ENCODE results near the gene TAF4. TPM values are rescaled to one million over a fixed set of nuclear protein-coding genes. Genes with fewer than 3 reads are reported as not detected.
"Not testable (repeated sequence)": the region's sequence is repeated elsewhere in the genome, so short reads cannot be mapped to it uniquely, and the experiment has no call there.

Gene TAF4
- total RNA-seq, 1 experiment from 2014 or later = 3.7 TPM

- in situ Hi-C loops (cut with HindIII; ENCODE audit: low pct_unique_long_range_greater_than_20kb, low sequenced_read_pairs) = no loop called here
- no peak for DNase-seq (ENCODE audit: low read depth)
Observed at GRCh38 chr20:61949714-61950640, 115.7 kb downstream of the TAF4 start.

DNA sequence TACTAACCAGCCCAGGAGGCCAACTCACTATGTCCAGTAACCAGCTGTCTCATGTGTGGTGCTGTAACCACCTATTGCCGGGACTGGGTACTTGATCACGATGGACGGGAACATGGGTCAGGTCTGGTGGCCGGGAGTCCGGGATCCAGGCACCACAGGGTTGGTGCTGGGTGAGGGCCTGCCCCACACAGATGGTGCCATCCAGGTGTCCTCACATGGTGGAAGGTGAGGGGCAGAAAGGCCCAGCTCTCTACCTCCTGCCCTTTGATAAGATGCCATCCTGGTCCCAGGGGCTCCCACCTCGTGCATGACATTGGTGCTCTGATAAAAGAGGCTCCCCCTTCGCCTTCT lies 116.3 kb downstream of the TAF4 start:
- DNase-seq (ENCODE audit: low read depth) = no peak
- in situ Hi-C loops (cut with HindIII; ENCODE audit: low pct_unique_long_range_greater_than_20kb, low sequenced_read_pairs) = no loop called here

DNA sequence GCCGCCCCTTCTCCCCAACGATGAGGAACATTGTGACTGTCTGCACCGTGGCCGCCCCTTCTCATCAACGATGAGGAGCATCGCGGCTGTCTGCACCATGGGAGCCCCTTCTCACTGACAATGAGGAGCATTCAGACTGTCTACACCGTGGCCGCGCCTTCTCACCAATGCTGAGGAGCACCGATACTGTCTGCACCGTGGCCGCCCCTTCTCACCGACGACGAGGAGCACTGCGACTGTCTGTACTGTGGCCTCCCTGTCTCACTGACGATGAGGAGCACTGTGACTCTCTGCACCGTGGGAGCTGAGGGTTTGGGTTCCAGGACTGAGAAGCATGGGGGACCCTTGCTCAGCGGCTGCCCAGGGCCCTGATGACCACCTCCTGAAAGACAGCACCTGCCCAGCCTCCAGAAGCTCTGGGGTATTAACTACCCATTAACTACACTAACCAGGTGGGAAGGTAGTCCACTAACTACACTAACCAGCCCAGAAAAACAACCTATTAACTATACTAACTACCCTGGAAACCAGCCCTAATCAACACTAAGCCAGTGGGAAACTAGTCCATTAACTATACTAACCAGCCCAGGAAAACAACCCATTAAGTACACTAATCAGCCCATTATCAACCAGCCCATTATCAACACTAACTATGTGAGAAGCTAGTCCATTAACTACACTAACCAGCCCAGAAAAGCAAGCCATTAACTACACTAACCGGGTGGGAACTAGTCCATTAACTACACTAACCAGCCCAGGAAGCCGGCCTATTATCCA lies 116.9 kb downstream of the TAF4 start:
- in situ Hi-C loops (cut with HindIII; ENCODE audit: low pct_unique_long_range_greater_than_20kb, low sequenced_read_pairs) = no loop called here
- DNase-seq (ENCODE audit: low read depth) = no peak

GRCh38 chr20:61948056-61948455 lies 117.6 kb downstream of the TAF4 start:
- in situ Hi-C loops (cut with HindIII; ENCODE audit: low pct_unique_long_range_greater_than_20kb, low sequenced_read_pairs); DNase-seq (ENCODE audit: low read depth): not testable (repeated sequence)

DNA sequence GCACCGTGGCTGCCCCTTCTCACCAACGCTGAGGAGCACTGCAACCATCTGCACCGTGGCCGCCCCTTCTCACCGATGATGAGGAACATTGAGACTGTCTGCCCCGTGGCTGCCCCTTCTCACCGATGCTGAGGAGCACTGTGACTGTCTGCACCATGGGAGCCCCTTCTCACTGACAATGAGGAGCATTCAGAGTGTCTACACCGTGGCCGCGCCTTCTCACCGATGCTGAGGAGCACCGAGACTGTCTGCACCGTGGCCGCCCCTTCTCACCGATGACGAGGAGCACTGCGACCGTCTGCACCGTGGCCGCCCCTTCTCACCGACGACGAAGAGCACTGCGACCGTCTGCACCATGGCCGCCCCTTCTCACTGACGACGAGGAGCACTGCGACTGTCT lies 120.2 kb downstream of the TAF4 start:
- in situ Hi-C loops (cut with HindIII; ENCODE audit: low pct_unique_long_range_greater_than_20kb, low sequenced_read_pairs); DNase-seq (ENCODE audit: low read depth): not testable (repeated sequence)

DNA sequence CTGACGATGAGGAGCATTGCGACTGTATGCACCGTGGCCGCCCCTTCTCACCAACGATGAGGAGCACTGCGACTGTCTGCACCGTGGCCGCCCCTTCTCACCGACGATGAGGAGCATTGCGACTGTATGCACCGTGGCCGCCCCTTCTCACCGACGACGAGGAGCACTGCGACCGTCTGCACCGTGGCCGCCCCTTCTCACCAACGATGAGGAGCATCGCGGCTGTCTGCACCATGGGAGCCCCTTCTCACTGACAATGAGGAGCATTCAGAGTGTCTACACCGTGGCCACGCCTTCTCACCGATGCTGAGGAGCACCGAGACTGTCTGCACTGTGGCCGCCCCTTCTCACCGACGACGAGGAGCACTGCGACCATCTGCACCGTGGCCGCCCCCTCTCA lies 120.7 kb downstream of the TAF4 start:
- in situ Hi-C loops (cut with HindIII; ENCODE audit: low pct_unique_long_range_greater_than_20kb, low sequenced_read_pairs); DNase-seq (ENCODE audit: low read depth): not testable (repeated sequence)

DNA sequence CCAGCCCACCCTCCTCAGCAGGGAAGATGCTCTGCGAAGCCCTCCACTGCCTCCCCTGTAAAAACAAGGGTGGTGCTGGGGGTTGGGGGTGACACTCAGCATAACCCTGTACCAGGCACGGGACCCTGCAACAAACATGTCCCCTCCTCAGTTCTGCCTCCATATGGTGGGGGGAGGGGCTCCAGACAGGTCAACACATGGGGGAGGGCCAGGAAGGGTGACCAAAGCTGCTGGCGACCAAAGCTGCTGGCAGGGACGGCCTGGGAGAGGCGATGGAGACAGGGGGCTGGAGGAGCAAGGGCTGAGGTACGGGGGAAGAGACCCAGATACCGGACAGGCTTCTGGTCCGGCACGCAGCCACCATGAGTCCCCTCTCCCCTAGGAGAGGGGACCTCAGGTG lies 123.2 kb downstream of the TAF4 start:
- no peak for DNase-seq (ENCODE audit: low read depth)
- in situ Hi-C loops (cut with HindIII; ENCODE audit: low pct_unique_long_range_greater_than_20kb, low sequenced_read_pairs) = no loop called here

DNA sequence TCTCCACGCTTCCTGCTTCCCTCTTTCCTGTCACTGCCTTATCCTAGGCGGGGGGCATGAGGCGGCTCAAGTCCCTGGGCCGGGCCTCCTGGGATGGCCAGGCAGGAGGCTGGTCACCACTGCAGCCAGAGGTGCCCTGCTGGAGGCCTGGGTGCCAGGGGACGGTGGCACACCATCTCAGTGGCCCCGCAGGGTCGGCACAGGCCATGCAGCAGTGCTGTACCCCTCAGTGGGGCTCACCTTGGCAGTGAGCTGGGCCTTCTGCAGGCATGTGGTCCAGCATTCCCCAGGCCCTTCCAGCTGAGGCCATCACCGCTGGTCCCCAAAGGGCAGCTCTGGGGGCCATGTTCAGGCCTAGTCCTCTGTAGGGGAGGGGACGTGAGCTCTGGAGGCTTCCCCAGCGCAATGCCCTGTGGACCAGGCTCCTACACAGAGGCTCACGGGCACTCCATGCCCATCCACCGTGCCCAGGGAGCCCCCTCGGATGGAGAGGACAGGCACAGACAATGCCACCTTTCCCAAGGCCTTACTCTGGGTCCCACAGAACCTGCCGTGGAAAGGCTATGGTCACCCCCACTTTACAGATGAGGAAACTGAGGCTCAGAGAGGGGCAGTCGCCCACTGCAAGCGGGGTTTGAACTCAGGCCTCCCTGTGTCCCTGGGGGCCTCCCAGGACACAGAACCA lies 123.8 kb downstream of the TAF4 start:
- DNase-seq (ENCODE audit: low read depth) = no peak
- in situ Hi-C loops (cut with HindIII; ENCODE audit: low pct_unique_long_range_greater_than_20kb, low sequenced_read_pairs) = no loop called here

DNA sequence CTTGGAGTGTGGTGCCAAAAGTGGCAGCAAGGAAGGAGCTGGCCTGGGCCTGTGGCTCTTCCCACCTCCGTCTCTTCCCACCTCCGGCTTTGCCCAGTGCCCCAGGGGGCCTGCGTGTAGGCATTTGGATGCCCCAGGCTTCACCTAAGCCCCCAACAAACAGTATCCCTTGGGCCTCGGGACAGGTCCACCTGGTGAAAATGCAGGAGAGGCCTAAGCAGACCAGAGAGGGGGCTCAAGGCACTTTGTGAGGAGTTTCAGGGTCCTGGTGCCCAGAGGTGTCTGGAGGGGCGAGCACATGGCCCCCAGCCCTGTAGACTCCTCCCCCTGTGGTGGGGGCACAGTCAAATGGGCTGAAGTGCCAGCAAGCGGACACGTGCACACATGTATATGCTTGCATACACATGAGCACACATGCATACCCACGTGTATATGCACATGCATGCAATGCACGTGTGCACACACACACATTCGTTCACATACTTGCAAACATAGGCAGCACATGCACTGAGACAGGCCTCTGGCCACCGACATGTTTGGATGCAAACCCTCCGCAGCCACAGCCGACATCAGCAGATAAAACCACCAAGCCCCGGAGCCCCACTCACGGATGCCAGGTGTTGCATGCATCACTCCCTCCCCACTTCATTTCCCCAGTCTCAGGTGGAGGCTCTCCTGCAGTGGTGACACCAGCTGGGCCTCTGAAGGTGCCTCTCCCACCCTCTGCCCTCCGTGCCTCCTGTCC lies 124.5 kb downstream of the TAF4 start:
- DNase-seq (ENCODE audit: low read depth) = no peak
- in situ Hi-C loops (cut with HindIII; ENCODE audit: low pct_unique_long_range_greater_than_20kb, low sequenced_read_pairs) = no loop called here

- in situ Hi-C loops (cut with HindIII; ENCODE audit: low pct_unique_long_range_greater_than_20kb, low sequenced_read_pairs) = no loop called here
- no peak for DNase-seq (ENCODE audit: low read depth)
Observed at GRCh38 chr20:61940491-61940890, 125.2 kb downstream of the TAF4 start.

- in situ Hi-C loops (cut with HindIII; ENCODE audit: low pct_unique_long_range_greater_than_20kb, low sequenced_read_pairs) = no loop called here
- no peak for DNase-seq (ENCODE audit: low read depth)
Observed at GRCh38 chr20:61939691-61940360, 125.9 kb downstream of the TAF4 start.

- in situ Hi-C loops (cut with HindIII; ENCODE audit: low pct_unique_long_range_greater_than_20kb, low sequenced_read_pairs) = no loop called here
Observed at GRCh38 chr20:61938839-61939690, 126.6 kb downstream of the TAF4 start.

DNA sequence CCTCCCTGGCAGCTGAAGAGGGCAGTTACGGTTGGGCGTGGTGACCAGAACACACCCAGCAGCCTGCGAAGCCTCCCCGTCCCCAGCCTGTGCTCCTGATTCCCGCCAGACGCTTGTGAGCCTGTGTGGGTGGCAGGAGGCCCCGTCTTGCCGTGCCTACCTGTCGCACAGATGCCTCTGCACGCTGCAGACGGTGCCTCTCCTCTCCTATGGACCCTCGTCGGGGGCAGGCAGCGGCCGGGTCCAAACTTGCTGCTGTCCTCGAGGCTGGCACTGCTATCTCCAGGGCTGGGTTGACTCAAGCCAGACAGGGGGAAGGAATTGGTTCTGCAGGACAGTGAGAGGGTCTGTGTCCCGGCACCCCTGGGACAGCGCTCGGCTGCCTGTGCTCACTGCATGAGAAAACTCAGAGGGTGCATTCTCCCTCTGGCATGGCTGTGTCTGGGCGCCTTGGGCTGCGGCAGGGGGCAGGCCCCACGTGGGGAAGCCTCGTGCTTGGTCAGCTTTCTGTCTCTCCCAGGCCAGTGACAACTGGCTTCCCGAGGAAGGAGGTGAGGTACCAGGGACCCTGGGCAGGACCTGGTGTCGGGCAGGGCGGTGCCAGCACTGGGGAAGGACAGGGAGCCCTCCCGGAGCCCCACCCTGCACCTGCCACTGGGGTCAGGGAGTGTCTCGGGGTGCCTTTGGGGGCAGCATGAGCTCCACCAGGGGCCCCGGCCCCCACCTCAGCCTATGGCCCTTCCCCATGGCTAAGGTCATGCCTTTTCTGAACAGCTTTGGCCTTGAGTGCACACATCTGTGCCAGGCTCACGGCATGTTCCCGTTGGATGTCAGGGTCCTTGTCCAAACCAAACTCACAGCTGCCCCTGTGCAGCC lies 127.5 kb downstream of the TAF4 start:
- no peak for DNase-seq (ENCODE audit: low read depth)
- in situ Hi-C loops (cut with HindIII; ENCODE audit: low pct_unique_long_range_greater_than_20kb, low sequenced_read_pairs) = no loop called here

More at GRCh38 chr20:61938839-61939690, 126.6 kb downstream of the TAF4 start:
- DNase-seq (ENCODE audit: low read depth) = no peak

DNA sequence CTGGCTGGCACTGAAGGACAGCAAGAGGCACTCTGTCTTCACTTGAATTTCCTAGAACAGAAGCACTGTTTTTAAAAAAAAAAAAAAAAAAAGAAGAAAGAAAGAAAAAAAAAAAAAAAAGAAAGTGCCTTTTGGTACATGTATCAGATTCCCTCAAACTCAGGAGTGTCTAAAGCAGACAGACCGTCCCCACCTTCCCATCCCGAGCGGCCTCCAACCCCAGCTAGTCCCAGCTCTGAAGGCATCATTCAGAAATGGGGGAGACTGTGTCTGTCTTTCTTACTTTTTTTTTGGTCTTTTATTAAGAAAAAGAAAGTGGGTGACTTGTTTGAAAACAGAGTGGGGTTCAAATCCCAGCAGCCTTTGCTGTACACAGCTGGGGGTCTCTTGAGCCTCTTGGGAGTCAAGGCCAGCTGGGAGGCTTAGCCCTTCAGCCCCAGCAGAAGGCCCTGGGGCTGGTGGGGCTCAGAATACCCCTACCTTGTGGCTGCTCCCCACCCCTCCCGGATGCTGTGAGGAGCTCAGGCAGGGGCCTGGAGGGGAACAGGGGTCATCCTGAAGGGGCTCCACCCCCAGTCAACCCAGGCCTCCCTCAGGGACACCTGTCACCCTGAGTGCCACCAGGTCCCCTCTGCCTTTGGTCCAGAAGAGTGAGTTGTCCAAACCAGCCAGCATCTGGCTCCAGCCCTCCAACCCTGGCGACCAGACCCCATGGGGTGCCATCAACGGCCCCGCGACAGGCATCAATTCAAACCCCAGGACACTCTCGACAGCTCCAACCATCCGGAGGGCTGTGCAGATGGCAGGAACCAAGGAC lies 128.3 kb downstream of the TAF4 start:
- in situ Hi-C loops (cut with HindIII; ENCODE audit: low pct_unique_long_range_greater_than_20kb, low sequenced_read_pairs) = no loop called here
- no peak for DNase-seq (ENCODE audit: low read depth)

DNA sequence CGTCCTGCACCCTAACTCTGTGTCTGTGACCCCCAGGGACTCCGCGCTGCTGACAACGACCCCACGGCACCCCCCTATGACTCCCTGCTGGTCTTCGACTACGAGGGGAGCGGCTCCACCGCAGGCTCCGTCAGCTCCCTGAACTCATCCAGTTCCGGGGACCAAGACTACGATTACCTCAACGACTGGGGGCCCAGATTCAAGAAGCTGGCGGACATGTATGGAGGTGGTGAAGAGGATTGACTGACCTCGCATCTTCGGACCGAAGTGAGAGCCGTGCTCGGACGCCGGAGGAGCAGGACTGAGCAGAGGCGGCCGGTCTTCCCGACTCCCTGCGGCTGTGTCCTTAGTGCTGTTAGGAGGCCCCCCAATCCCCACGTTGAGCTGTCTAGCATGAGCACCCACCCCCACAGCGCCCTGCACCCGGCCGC lies 129.0 kb downstream of the TAF4 start:
- DNase-seq (ENCODE audit: low read depth) = no peak
- in situ Hi-C loops (cut with HindIII; ENCODE audit: low pct_unique_long_range_greater_than_20kb, low sequenced_read_pairs) = no loop called here

All from Caki2 (cell line).